HuH-7.5 (cell line): ENCODE data around the gene SMPD4.
"Not testable (repeated sequence)": the region's sequence is repeated elsewhere in the genome, so short reads cannot be mapped to it uniquely, and the experiment has no call there.

Experiments used
- DNase-seq: peaks from one replicate; pipeline ENCODE4 v3.0.0; 2011; ENCODE audit warnings: low spot score

SMPD4 gene

DNA sequence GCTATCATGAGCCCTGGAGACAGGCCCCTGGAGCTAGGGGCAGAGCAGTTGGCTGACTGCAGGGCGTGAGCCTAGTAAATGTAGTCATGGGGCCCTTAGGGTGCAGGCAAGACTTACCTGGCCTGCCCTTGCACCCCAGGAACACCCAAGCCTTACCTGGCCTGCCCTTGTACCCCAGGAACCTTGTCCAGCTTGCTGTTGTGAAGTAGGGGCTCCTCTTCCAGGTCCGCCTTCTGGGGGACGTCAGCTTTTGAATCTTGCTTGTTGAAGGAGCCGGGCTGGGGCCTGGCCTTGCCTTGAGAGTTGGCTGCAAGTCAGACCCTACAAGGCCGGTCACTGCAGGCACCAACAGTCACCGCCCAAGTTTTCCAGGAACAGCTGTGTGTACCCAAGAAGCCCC, 40.4 kb downstream of the SMPD4 start:
- not testable (repeated sequence) for DNase-seq

GRCh38 chr2:130140516-130140915, 40.9 kb downstream of the SMPD4 start:
- DNase-seq: not testable (repeated sequence)

DNA sequence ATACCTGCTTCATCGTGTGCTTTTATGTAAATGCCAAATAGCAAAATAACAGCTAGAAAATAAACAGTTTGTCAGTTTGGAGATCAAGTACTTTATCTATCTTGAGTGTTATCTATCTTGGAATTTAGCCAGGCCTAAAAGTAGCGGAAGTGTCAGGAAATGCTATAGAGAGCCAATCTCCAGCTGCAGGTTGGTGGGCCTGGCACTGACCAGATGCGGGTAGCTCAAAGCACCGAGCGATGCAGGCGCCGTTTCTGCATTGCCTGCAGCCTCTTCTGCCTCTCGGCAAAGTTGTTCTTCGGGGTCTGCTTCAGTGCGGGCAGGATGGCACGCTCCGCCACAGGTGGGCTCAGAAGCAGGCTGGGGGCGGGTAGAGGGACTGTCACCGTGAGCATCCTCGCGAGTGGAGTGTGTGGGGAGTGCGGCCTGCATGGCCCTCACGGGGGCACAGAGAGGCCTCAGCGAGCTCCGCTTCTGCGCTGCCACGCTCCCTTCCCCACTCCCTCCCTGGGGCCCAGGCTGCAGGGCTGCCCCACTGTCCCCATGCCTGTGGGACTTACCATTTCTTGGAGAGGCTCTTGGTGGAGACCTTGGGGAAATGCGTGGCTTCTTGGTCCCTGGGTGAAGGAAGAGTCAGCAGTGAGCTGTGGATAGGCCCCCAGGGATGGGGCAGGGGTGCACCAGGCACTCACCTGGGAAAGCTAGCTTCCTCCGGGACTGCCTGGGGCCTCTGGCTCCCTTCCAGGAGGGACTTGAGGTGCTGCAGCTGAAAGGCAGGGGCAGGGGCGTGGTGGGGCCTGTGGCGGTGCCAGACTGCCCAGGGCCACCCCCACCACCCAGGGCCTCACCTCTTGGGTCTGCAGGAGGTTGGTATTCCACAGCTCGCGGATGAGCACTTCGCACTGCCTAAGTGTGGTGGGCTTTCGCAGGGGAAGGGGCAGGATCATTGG, 41.8 kb downstream of the SMPD4 start:
- DNase-seq: not testable (repeated sequence)

- DNase-seq: not testable (repeated sequence)
Observed at GRCh38 chr2:130138841-130139251, 42.6 kb downstream of the SMPD4 start.

- not testable (repeated sequence) for DNase-seq
Observed at GRCh38 chr2:130138326-130138725, 43.1 kb downstream of the SMPD4 start.

DNA sequence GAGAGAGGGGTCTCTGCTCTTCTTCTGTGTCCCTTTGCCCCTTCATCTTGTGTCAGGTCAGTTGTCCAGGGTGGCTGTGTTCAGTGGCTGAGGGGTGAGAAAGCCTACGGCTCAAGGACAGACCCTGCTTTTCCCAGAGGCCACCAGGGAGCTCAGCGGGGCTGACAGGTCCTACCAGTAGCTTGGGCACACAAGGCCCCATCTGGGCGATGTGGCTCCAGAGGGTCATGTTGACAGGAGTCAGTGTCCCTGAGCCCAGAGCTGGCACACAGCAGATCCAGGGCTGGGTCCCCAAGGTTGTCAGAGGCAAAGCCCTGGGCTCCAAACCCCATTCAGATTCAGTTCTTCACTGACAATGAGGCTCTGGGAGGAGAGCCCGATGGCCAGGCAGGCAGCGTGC, 44.3 kb downstream of the SMPD4 start:
- DNase-seq: not testable (repeated sequence)

GRCh38 chr2:130136546-130136945, 44.9 kb downstream of the SMPD4 start:
- not testable (repeated sequence) for DNase-seq

DNA sequence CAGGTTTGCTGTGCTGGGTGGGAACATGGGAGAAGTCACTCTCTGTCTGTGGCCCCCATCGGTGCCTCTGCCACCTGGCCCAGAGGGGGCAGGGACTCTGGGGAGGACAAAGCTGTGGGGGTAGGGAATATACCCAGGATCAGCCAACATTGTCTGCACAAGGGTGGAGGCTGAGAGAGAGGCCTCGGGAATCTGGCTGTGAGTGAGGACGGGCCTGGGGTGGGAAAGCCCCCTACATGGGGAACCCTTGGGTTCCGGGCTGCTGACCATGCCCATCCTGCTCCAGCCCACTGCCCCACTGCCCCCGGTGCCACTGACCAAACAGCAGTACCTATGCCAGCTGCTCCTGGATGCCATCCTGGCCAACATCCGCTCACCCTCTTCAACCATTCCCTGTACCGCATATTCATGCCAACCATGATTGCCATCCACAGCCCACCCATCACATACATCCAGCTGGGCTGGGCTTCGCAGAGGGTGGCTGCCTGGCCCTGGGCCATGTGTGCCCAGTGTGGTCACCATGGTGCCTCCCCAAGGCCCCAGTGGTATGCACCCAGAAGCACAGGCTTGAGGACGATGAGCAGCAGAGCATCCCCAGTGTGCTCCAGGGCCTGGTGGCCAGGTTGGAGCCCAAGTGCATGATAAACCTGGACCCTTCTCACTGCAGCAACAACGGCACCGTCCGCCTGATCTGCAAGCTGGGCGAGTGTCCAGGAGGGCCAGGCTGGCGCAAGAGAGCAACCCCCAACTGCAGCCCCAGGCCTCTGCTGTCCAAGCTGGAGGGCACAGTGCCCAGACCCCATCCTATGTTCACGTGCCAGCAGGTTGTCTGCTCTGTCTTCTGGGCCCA, 45.5 kb downstream of the SMPD4 start:
- no peak for DNase-seq

GRCh38 chr2:130129120-130129829, 52.1 kb downstream of the SMPD4 start, which contains the start of gene POTEF:
Gene POTEF, minus strand, starts transcription at chr2:130129222. Its CDS starts 8,707 bp downstream, at chr2:130120515.
- DNase-seq: not testable (repeated sequence)

DNA sequence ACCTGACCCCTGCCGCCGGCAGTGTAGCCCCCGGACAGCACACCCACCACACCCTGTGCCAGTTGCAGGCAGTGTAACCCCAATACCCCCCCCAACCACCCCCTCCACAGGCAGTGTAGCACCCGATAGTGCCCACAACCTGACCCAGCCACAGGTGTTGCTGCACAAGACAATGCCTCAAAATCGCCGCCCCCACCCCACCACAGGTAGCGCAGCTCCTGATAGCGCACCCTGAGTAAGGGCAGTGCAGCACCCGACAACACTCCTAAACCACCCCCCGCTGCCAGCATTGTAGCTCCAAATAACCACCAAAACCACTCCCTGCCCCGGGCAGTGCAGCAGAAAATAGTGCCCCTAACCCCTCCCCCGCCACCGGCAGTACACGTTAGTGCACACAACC, 52.9 kb downstream of the SMPD4 start:
- DNase-seq: not testable (repeated sequence)

DNA sequence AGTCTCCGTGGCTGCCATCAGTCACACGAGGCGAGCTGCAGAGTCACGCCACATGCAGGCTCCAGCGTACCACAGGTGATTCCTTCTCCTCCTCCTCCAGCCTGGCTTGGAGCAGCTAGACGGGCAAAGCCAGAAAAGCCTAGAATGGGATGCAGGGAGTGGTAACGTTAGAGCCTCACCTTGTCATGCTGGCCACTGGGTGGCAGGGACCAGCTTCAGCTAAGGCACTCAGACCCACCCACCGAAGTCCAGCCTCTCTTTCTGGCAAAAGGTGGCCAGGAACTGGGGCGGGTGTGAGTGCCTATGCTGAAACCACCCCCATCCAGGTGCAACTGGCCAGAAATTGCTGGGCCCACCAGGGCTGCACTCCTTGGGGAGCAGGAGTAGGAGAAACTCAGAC, 53.7 kb downstream of the SMPD4 start:
- not testable (repeated sequence) for DNase-seq

DNA sequence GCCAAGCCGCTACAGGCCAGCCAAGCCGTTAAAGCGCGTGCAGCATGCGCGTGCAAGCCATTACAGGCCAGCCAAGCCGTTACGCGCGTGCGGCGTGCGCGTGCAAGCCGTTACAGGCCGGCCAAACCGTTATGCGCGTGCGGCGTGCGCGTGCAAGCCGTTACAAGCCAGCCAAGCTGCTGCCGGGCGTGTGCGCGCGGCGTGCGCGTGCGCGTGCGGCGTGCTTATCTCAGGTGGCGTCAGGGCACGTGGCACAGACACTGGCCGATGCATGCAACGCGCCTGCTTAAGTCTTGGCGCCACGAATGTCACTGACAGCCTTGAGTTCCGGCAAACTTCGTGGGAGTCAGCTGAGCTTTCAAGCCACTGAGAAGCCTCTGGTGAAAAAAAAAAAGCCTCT, 60.5 kb downstream of the SMPD4 start:
- not testable (repeated sequence) for DNase-seq

- DNase-seq: not testable (repeated sequence)
Observed at GRCh38 chr2:130102597-130103363, 78.6 kb downstream of the SMPD4 start.
